ENCODE data around the gene SYNDIG1. TPM values are rescaled to one million over a fixed set of nuclear protein-coding genes. Genes with fewer than 3 reads are reported as not detected.

Gene SYNDIG1
- total and polyA plus RNA-seq, 2 of the 4 experiments (the other 2 are of a cell fraction) = not detected

GRCh38 chr20:24545168-24545567, 75.7 kb downstream of the SYNDIG1 start:
- no peak overlapping the region for H2AFZ ChIP-seq (replicated peaks; ENCODE audit: low read length, poor library complexity)
- TF ChIP-seq, protein P1, sequence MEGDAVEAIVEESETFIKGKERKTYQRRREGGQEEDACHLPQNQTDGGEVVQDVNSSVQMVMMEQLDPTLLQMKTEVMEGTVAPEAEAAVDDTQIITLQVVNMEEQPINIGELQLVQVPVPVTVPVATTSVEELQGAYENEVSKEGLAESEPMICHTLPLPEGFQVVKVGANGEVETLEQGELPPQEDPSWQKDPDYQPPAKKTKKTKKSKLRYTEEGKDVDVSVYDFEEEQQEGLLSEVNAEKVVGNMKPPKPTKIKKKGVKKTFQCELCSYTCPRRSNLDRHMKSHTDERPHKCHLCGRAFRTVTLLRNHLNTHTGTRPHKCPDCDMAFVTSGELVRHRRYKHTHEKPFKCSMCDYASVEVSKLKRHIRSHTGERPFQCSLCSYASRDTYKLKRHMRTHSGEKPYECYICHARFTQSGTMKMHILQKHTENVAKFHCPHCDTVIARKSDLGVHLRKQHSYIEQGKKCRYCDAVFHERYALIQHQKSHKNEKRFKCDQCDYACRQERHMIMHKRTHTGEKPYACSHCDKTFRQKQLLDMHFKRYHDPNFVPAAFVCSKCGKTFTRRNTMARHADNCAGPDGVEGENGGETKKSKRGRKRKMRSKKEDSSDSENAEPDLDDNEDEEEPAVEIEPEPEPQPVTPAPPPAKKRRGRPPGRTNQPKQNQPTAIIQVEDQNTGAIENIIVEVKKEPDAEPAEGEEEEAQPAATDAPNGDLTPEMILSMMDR (conservative IDR thresholded peaks at IDR 0.05; ENCODE audit: low read depth, low read length) = no peak
- TF ChIP-seq, protein P2, sequence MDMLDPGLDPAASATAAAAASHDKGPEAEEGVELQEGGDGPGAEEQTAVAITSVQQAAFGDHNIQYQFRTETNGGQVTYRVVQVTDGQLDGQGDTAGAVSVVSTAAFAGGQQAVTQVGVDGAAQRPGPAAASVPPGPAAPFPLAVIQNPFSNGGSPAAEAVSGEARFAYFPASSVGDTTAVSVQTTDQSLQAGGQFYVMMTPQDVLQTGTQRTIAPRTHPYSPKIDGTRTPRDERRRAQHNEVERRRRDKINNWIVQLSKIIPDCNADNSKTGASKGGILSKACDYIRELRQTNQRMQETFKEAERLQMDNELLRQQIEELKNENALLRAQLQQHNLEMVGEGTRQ (IDR thresholded peaks at IDR 0.05; ENCODE audit: low read depth, low read length) = no peak
- TF ChIP-seq BHLHE40 (IDR thresholded peaks at IDR 0.05; ENCODE audit: low read depth, low read length) (no peak), POLR2A (IDR thresholded peaks at IDR 0.05; ENCODE audit: low read depth, low read length) (no peak)
- DNase-seq = no peak
- ChIA-PET CTCF (no interaction called here), POLR2A (ENCODE audit: unreplicated experiment) (no interaction called here)
- no peak overlapping the region for H2BK20ac ChIP-seq (ENCODE audit: low read depth, low read length)
- no peak overlapping the region for H3K14ac ChIP-seq (replicated peaks; ENCODE audit: low read depth, low read length)
- no peaks in the 10 kb centered on the region for H3K9me1 ChIP-seq (ENCODE audit: insufficient read depth, low read length)
- H3K56ac ChIP-seq (ENCODE audit: extremely low read depth, insufficient read depth, low read length) = no peak overlapping the region
- H2BK5ac ChIP-seq (ENCODE audit: low read depth, low read length, poor library complexity, severe bottlenecking) = no peak overlapping the region
- intact Hi-C loops (cut with micrococcal nuclease) = no loop called here
- H3K27me3 ChIP-seq (ENCODE audit: control insufficient read depth, insufficient read depth, low read length) = no peaks in the 10 kb centered on the region; the same call in 1 of the 2 replicates
- H3K18ac ChIP-seq (ENCODE audit: low read depth, low read length) = no peak overlapping the region
- H4K8ac ChIP-seq (ENCODE audit: low read depth in 2 of 2, low read length in 2 of 2) = no peak overlapping the region
- ATAC-seq (ENCODE audit: low read depth) = no peak
- H3K4me3 ChIP-seq (ENCODE audit: insufficient read depth, low read depth, low read length) = no peak overlapping the region
- H4K20me1 ChIP-seq (ENCODE audit: insufficient read depth, low read length) = no peaks in the 10 kb centered on the region
- no peak overlapping the region for H2AK9ac ChIP-seq (replicated peaks; ENCODE audit: low read depth, low read length, poor library complexity)
- no peaks in the 10 kb centered on the region for H3K9me3 ChIP-seq (ENCODE audit: control insufficient read depth, insufficient read depth, low read length)
- no peaks in the 10 kb centered on the region for H3K36me3 ChIP-seq (ENCODE audit: control insufficient read depth, insufficient read depth, low read length)
- no peak overlapping the region for H3K27ac ChIP-seq (ENCODE audit: insufficient read depth, low read length)
- dilution Hi-C loops (cut with HindIII; ENCODE audit: low sequenced_read_pairs, unreplicated experiment) = no loop called here
- WGBS, 2 experiments (ENCODE audit: extremely low coverage in 2 of 2, insufficient read length in 1 of 2) = 78% methylated on average over 4 of the region's 11 CpGs; no CpG with 5 or more reads in 1 of the 2 experiments
- H3K4me2 ChIP-seq (ENCODE audit: low read depth, low read length) = no peak overlapping the region
- no peak overlapping the region for H4K91ac ChIP-seq (ENCODE audit: insufficient read depth, low read depth, low read length)
- in situ Hi-C loops (cut with MboI; ENCODE audit: low sequenced_read_pairs) = no loop called here
- BruUV-seq (replicated peaks) = no TSS peak
- no peaks in the 10 kb centered on the region for H3K79me1 ChIP-seq (ENCODE audit: low read depth in 1 of 2, low read length in 2 of 2)
- no peaks in the 10 kb centered on the region for H3K4me1 ChIP-seq (ENCODE audit: control insufficient read depth, insufficient read depth, low read length)
- no peak overlapping the region for H2BK120ac ChIP-seq (ENCODE audit: low read depth, low read length)
- no peak overlapping the region for H3K23ac ChIP-seq (ENCODE audit: low read depth, low read length)
- no peak overlapping the region for H2BK15ac ChIP-seq (ENCODE audit: low read depth, low read length)
- no peak overlapping the region for H2AK5ac ChIP-seq (ENCODE audit: low read depth, low read length)
- no peak overlapping the region for H3K9ac ChIP-seq (ENCODE audit: low read depth, low read length)
- H4K5ac ChIP-seq (ENCODE audit: low read depth, low read length) = no peak overlapping the region
- no peak overlapping the region for H3K4ac ChIP-seq (ENCODE audit: low read depth, low read length)

All from IMR-90 (cell line).